ENCODE results near the gene PLCB1.

The PLCB1 gene

DNA sequence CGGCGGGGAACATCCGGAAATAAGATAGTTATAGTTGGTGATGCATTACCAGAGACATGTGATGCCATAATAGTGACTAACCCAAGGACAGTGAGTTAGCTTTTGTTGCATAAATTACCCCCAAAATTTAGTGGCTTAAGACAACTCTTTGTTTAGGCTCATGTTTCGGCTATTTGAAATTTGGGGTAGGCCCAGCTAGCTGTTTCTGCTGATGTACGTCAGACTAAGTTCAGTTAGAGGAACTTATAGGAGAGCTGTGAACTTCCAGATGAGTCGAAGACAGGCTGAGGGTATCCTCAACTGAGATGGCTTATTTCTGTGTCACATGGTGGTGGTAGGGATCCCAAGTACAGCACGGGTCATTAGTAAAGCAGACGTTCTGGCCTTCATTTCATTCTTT, 366.5 kb downstream of the PLCB1 start:
- TF ChIP-seq, protein P1, sequence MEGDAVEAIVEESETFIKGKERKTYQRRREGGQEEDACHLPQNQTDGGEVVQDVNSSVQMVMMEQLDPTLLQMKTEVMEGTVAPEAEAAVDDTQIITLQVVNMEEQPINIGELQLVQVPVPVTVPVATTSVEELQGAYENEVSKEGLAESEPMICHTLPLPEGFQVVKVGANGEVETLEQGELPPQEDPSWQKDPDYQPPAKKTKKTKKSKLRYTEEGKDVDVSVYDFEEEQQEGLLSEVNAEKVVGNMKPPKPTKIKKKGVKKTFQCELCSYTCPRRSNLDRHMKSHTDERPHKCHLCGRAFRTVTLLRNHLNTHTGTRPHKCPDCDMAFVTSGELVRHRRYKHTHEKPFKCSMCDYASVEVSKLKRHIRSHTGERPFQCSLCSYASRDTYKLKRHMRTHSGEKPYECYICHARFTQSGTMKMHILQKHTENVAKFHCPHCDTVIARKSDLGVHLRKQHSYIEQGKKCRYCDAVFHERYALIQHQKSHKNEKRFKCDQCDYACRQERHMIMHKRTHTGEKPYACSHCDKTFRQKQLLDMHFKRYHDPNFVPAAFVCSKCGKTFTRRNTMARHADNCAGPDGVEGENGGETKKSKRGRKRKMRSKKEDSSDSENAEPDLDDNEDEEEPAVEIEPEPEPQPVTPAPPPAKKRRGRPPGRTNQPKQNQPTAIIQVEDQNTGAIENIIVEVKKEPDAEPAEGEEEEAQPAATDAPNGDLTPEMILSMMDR (IDR thresholded peaks at IDR 0.05; ENCODE audit: low read length, missing control alignments) = no peak
- DNase-seq (ENCODE audit: low read depth) = no peak
- no peak overlapping the region for H3K4me3 ChIP-seq (replicated peaks; ENCODE audit: low read depth, low read length)

DNA sequence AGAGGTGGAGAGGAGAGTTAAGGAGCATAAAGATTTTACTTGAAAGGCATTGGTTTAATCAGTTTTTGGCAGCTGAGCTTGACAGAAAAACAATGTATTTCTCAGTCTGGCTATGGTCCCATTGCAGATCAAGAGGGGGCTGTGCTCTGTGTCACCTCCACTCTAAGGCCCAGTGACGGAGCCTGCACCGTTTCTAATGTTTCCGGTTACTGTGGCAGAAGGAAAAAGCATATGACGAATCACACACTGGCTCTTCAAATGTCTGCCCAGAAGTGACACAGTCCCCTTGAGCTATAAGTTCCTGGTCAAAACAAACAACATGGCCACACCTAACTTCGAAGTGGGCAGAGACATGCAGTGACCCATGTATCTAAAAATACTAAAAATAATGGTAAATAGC, 372.0 kb downstream of the PLCB1 start:
- no peak for DNase-seq (ENCODE audit: low read depth)
- TF ChIP-seq, protein P1 (IDR thresholded peaks at IDR 0.05; ENCODE audit: low read length, missing control alignments) = no peak
- no peak overlapping the region for H3K4me3 ChIP-seq (replicated peaks; ENCODE audit: low read depth, low read length)

DNA sequence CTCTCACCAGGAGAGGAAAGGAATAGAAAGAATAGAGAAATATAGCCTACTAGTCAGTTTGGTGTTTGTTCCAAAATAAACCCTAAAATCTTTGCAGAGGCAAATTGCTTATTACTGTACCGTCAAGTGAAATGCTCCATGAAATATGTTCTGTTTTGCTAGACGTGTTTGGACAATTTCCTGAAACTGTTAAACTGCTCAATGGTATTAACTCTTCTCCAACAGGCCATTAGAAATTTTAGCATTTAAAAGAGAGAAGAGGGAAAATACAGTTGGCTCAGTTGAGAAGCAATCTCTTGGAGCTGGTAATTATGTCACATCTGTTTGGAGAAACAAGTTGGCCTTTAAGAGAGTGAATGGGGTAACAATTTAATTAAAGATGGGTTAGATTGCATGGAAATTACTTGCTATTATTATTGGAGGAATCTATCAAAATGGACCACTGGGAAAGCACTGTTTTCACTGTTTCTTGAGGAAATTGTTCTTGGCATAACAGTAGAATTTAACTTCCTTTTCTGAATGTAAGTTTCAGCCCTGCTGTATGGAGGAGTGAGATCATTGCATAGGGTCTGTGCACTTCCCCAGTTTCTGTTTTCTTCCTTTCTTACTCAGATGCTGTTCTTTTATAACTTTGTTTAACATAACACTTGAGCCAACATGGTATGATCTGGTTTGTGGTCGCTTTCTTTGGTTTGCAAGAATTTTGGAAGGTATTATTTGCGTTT, 373.6 kb downstream of the PLCB1 start:
- TF ChIP-seq, protein P1 (IDR thresholded peaks at IDR 0.05; ENCODE audit: low read length, missing control alignments) = no peak
- H3K4me3 ChIP-seq (replicated peaks; ENCODE audit: low read depth, low read length) = no peak overlapping the region
- DNase-seq (ENCODE audit: low read depth) = no peak

DNA sequence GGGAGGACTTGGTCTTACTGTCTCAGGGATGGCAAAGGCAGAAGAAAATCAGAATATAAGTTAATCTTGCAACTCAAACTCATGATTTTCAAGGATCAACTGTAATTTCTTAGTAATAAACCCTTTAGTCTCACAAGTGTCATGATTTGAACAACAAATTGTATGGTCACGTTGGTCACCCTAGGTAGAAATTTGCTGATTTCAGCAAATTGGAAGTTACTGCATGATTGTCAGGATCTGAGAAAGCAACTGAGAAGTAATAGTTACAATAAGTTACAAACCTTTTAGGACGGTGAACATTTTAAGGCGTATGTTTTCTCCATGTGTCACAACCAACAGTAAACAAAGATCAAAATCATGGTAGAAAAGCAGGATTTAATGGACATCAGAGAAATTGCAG, 375.2 kb downstream of the PLCB1 start:
- DNase-seq (ENCODE audit: low read depth) = no peak
- TF ChIP-seq, protein P1 (IDR thresholded peaks at IDR 0.05; ENCODE audit: low read length, missing control alignments) = no peak
- H3K4me3 ChIP-seq (replicated peaks; ENCODE audit: low read depth, low read length) = no peak overlapping the region

DNA sequence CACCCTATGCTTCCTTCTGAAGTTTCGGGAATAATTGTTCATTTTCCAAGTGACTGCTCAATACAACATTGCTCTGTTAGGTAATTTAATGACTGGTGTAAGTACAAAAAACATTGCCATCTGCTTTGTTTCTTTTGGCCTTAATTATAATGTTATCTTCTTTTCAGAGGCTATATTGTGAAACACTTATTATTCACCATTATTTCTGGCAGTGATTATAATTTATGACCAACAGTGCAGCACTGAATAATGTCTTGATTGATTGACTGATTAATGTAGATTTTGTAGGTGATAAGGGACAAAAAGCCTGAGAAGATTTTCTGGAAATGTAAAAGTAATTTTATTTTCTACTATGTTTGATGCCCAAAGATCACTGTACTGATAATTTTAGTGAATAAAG, 377.7 kb downstream of the PLCB1 start:
- TF ChIP-seq, protein P1 (IDR thresholded peaks at IDR 0.05; ENCODE audit: low read length, missing control alignments) = no peak
- H3K4me3 ChIP-seq (replicated peaks; ENCODE audit: low read depth, low read length) = no peak overlapping the region
- DNase-seq (ENCODE audit: low read depth) = peak; percentile 49

DNA sequence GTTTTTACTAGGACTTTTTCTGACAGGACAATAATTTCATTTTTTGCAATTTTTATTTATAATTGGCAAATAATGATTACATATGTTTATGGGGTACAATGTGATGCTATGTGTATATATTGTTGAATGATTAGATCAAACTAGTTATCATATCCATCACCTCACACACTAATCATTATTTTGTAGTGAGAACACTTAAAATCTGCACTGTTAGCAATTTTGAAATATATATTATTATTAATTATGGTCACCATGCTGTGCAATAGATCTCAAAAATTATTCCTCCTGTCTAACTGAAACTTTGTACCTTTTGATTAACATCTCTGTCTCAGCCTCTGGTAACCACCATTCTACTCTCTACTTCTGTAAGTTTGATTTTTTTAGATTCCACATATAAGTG, 378.7 kb downstream of the PLCB1 start:
- no peak for DNase-seq (ENCODE audit: low read depth)
- H3K4me3 ChIP-seq (replicated peaks; ENCODE audit: low read depth, low read length) = no peak overlapping the region
- TF ChIP-seq, protein P1 (IDR thresholded peaks at IDR 0.05; ENCODE audit: low read length, missing control alignments) = no peak

DNA sequence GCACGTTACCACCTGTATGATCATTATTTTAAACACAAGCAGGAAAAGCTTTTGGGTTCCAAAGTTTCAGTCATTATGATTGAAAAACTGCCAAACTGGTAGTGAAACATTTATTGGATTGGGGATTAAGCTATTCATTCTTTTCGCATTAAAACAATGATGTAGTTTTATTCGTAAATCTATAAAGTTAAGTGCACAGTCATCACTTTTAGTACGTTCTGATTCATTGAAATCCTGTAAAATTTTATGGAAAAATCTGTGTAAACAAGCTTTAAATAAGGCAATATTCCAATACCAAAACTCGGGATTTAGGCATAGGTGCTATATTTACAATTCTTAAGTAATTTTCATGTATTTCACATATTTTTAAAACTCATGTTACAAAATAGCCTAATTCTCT, 379.9 kb downstream of the PLCB1 start:
- no peak overlapping the region for H3K4me3 ChIP-seq (replicated peaks; ENCODE audit: low read depth, low read length)
- no peak for DNase-seq (ENCODE audit: low read depth)
- TF ChIP-seq, protein P1 (IDR thresholded peaks at IDR 0.05; ENCODE audit: low read length, missing control alignments) = no peak

All from fibroblast of pulmonary artery (primary cell).